ENCODE results near the gene RYK. TPM values are rescaled to one million over a fixed set of nuclear protein-coding genes. Genes with fewer than 3 reads are reported as not detected.

Gene RYK
- total RNA-seq, 1 experiment from 2014 or later: 93.7 TPM

GRCh38 chr3:134249296-134249841 is 1.3 kb downstream of the RYK start:
- peak overlapping the region; percentile 91 for H3K4me3 ChIP-seq
- no peak for TF ChIP-seq EZH2 (IDR thresholded peaks at IDR 0.05; ENCODE audit: low read depth)
- no peak; the same call in 1 of the 2 replicates for TF ChIP-seq CTCF (conservative IDR thresholded peaks at IDR 0.05)
- intact Hi-C loops (cut with micrococcal nuclease; ENCODE audit: unreplicated experiment): no loop called here
- H3F3A ChIP-seq (ENCODE audit: insufficient read depth, low read depth): peaks cover 20% of the 10 kb centered on the region
- H4K20me1 ChIP-seq (ENCODE audit: insufficient read depth): peaks cover 31% of the 10 kb centered on the region
- no peaks in the 10 kb centered on the region for H3K27me3 ChIP-seq (ENCODE audit: insufficient read depth, low read depth)
- no peak for DNase-seq
- peaks cover 64% of the 10 kb centered on the region for H3K79me2 ChIP-seq (ENCODE audit: low read depth)
- peak overlapping the region; percentile 78; the same call in 1 of the 2 replicates for H2AFZ ChIP-seq
- no peaks in the 10 kb centered on the region for H3K9me3 ChIP-seq (ENCODE audit: insufficient read depth, low read depth)
- H3K9me2 ChIP-seq (ENCODE audit: insufficient read depth): no peaks in the 10 kb centered on the region
- peak overlapping the region; percentile 62; the same call in 1 of the 2 replicates for H3K27ac ChIP-seq
- H3K36me3 ChIP-seq (ENCODE audit: low read depth): no peaks in the 10 kb centered on the region
- ChIA-PET POLR2A (ENCODE audit: unreplicated experiment) (interaction anchor here (0.7 kb wide), 1 partner anchor 178 kb away, joined by 3 read pairs; no protein-coding TSS in a partner anchor), CTCF (no interaction called here)
- H3K4me1 ChIP-seq (replicated peaks; ENCODE audit: insufficient read depth): peaks cover 52% of the 10 kb centered on the region
- peak overlapping the region; percentile 93 for H3K4me2 ChIP-seq
- BruUV-seq (replicated peaks): TSS peak; percentile 40

DNA sequence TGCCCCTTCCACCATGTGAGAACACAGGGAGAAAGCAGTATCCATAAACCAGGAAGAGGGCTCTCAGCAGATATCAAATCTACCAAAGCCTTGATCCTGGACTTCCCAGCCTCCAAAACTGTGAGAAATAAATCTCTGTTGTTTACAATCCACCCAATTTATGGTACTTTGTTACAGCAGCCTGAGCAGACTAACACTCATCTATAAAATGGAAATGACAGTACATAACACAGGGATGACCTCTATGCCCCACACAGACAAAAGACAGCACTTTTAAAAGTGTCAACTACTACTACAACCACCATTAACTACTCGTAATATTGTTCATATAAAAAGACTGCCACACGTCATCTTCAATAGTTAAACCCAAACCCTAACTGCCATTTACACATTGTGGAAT is 5.7 kb downstream of the RYK start:
- TF ChIP-seq EZH2 (IDR thresholded peaks at IDR 0.05; ENCODE audit: low read depth) (no peak), CTCF (conservative IDR thresholded peaks at IDR 0.05) (no peak)
- no peak overlapping the region for H3K4me3 ChIP-seq
- H3K36me3 ChIP-seq (ENCODE audit: low read depth): no peaks in the 10 kb centered on the region
- no peak overlapping the region for H3K27ac ChIP-seq
- H3F3A ChIP-seq (ENCODE audit: insufficient read depth, low read depth): peaks cover 38% of the 10 kb centered on the region
- no peaks in the 10 kb centered on the region for H3K27me3 ChIP-seq (ENCODE audit: insufficient read depth, low read depth)
- BruUV-seq (replicated peaks): no TSS peak
- intact Hi-C loops (cut with micrococcal nuclease; ENCODE audit: unreplicated experiment): no loop called here
- H3K79me2 ChIP-seq (ENCODE audit: low read depth): peaks cover 100% of the 10 kb centered on the region
- DNase-seq: no peak
- peaks cover 78% of the 10 kb centered on the region for H3K4me1 ChIP-seq (replicated peaks; ENCODE audit: insufficient read depth)
- no peak overlapping the region for H2AFZ ChIP-seq
- H3K4me2 ChIP-seq: no peak overlapping the region
- H4K20me1 ChIP-seq (ENCODE audit: insufficient read depth): peaks cover 31% of the 10 kb centered on the region
- ChIA-PET CTCF (no interaction called here), POLR2A (ENCODE audit: unreplicated experiment) (no interaction called here)
- H3K9me2 ChIP-seq (ENCODE audit: insufficient read depth): no peaks in the 10 kb centered on the region
- no peaks in the 10 kb centered on the region for H3K9me3 ChIP-seq (ENCODE audit: insufficient read depth, low read depth)

DNA sequence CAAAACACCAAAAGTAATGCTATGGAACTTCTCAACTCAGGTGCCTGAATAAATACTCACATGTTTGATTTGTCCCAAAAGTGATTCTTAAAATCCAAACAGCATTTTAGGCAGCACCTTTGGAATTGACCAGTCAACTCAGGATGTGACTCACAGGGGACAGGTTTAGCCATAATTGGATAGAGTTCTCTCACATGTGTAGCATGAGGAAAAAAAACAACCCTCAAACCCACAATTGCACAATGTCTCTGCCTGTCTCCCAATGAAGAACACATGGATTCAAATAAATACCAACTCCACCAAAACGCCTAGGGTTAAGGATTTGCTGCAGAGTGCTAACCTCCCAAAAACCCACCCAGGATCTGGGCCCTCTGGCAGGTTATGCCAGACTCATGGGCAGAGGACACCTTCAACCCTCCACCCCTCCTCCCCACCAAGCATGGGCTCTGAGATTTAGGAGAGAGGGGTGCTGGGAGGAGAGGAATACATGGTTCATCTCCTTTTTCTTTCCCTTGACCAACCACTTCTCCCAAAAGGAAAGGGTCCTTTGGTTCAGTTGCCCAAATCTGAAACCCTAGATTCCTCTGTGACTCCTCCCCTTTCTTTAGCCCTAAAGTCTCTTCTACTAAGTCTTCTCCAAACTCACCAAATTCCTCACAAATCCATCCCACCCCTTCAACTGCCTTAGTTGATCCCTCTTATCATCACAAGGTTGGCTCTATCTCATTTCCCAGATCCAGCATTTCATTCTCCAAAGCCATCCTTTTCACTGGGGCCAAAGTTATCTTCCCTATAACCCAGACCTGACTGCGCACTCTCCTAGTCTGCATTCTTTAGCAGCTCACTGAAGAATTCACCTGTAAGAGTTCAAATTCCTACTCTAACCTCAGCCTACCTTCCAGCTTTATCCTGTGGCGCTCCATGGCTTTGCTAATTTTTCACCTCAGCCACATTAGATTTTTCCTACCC is 7.7 kb downstream of the RYK start:
- TF ChIP-seq EZH2 (IDR thresholded peaks at IDR 0.05; ENCODE audit: low read depth) (no peak), CTCF (conservative IDR thresholded peaks at IDR 0.05) (no peak)
- no peak overlapping the region for H2AFZ ChIP-seq
- H3K27me3 ChIP-seq (ENCODE audit: insufficient read depth, low read depth): no peaks in the 10 kb centered on the region
- H4K20me1 ChIP-seq (ENCODE audit: insufficient read depth): peaks cover 11% of the 10 kb centered on the region; the same call in 1 of the 2 replicates
- intact Hi-C loops (cut with micrococcal nuclease; ENCODE audit: unreplicated experiment): loop anchor here (1.0 kb wide), 1 partner anchor 8 kb away; no protein-coding TSS in a partner anchor
- peaks cover 100% of the 10 kb centered on the region for H3K79me2 ChIP-seq (ENCODE audit: low read depth)
- ChIA-PET CTCF (interaction anchor here (0.5 to 0.7 kb wide), 2 partner anchors 13 to 135 kb away, joined by 7 to 9 read pairs; no protein-coding TSS in a partner anchor), POLR2A (ENCODE audit: unreplicated experiment) (interaction anchor here (0.5 kb wide), 1 partner anchor 18 kb away, joined by 5 read pairs; no protein-coding TSS in a partner anchor)
- H3K4me1 ChIP-seq (replicated peaks; ENCODE audit: insufficient read depth): peaks cover 70% of the 10 kb centered on the region
- DNase-seq: peak; percentile 37 to 82
- no peaks in the 10 kb centered on the region for H3K9me2 ChIP-seq (ENCODE audit: insufficient read depth)
- peak overlapping the region; percentile 55 for H3K4me2 ChIP-seq
- H3K9me3 ChIP-seq (ENCODE audit: insufficient read depth, low read depth): no peaks in the 10 kb centered on the region
- H3K4me3 ChIP-seq: no peak overlapping the region
- H3F3A ChIP-seq (ENCODE audit: insufficient read depth, low read depth): peaks cover 27% of the 10 kb centered on the region
- peak overlapping the region; percentile 56 for H3K27ac ChIP-seq
- no TSS peak for BruUV-seq (replicated peaks)
- H3K36me3 ChIP-seq (ENCODE audit: low read depth): no peaks in the 10 kb centered on the region
